Caco-2 (cell line): Measurements from ENCODE around the gene SYAP1. TPM values are rescaled to one million over a fixed set of nuclear protein-coding genes. Genes with fewer than 3 reads are reported as not detected.
"Not testable (repeated sequence)": the region's sequence is repeated elsewhere in the genome, so short reads cannot be mapped to it uniquely, and the experiment has no call there.

Source experiments
- BruUV-seq: library from RNA; stranded (reverse); fragments of 400-500 nt; replicated peaks from 2 replicates; lab custom pipeline; 2021; lab: Mats Ljungman, UMichigan
- CTCF ChIA-PET: fragments of 300-600 bp; sonication (Branson Sonifier 250); formaldehyde crosslinking; loops from one replicate; lab custom pipeline; 2022; ENCODE audit warnings: antibody characterized with exemption; lab: Charles Lee
- POLR2A ChIA-PET: fragments of 300-600 bp; sonication (Branson Sonifier 250); formaldehyde crosslinking; loops from one replicate; lab custom pipeline; 2022; ENCODE audit warnings: antibody characterized with exemption; lab: Charles Lee
- DNase-seq, 2 experiments: peaks; one replicate each; pipeline versions ENCODE4 v3.0.0 to v3.0.0-alpha.2; 2020 to 2022
- H3K27me3 ChIP-seq: replicated peaks from 2 replicates; pipeline ENCODE4 v1.6.0; 2011; ENCODE audit warnings: low read length; ENCODE audit not compliant: control insufficient read depth, insufficient read depth
- H3K36me3 ChIP-seq: 2 replicates; pipeline ENCODE4 v1.5.1; 2011; ENCODE audit warnings: low read length; ENCODE audit not compliant: control insufficient read depth, insufficient read depth
- H3K4me1 ChIP-seq: fragments of 250-450 bp; sonication (Bioruptor Pico); 2 replicates; pipeline ENCODE4 v1.5.1; 2020; ENCODE audit warnings: mild to moderate bottlenecking
- H3K4me3 ChIP-seq: 2 replicates; pipeline ENCODE4 v1.5.1; 2011; ENCODE audit warnings: low read depth, mild to moderate bottlenecking, control low read depth, low read length
- H3K9me3 ChIP-seq: fragments of 250-450 bp; sonication (Bioruptor Pico); 2 replicates; pipeline ENCODE4 v1.5.1; 2020; ENCODE audit warnings: mild to moderate bottlenecking, moderate library complexity
- H3K27ac Mint-ChIP-seq: one replicate; pipeline ENCODE4 v1.8.0; 2022; ENCODE audit warnings: mixed read lengths; ENCODE audit not compliant: unreplicated experiment
- H3K27me3 Mint-ChIP-seq: one replicate; pipeline ENCODE4 v1.8.0; 2022; ENCODE audit warnings: mixed read lengths; ENCODE audit not compliant: insufficient read depth, unreplicated experiment
- H3K36me3 Mint-ChIP-seq: one replicate; pipeline ENCODE4 v1.8.0; 2022; ENCODE audit warnings: mild to moderate bottlenecking, mixed read lengths; ENCODE audit not compliant: insufficient read depth, unreplicated experiment
- H3K4me1 Mint-ChIP-seq: one replicate; pipeline ENCODE4 v1.8.0; 2022; ENCODE audit warnings: low read depth, mixed read lengths; ENCODE audit not compliant: unreplicated experiment
- H3K4me3 Mint-ChIP-seq: one replicate; pipeline ENCODE4 v1.8.0; 2022; ENCODE audit warnings: mild to moderate bottlenecking, moderate library complexity, mixed read lengths; ENCODE audit not compliant: unreplicated experiment
- H3K9me3 Mint-ChIP-seq: one replicate; pipeline ENCODE4 v1.8.0; 2022; ENCODE audit warnings: mixed read lengths; ENCODE audit not compliant: unreplicated experiment
- CTCF ChIP-seq, 2 experiments: fragments of 200-600 bp in 1 of 2; IDR thresholded peaks; 1 replicate in 1 of 2; 2 replicates in 1 of 2; pipeline versions ENCODE4 v1.5.1 to v1.8.0; 2011 to 2022; ENCODE audit warnings: antibody characterized with exemption in 1 of 2, control low read depth in 1 of 2, inconsistent platforms in 1 of 2, low read depth in 1 of 2, low read length in 1 of 2, mild to moderate bottlenecking in 1 of 2, moderate library complexity in 1 of 2; ENCODE audit not compliant: insufficient read depth in 1 of 2, severe bottlenecking in 1 of 2, unreplicated experiment in 1 of 2
- intact Hi-C: fragments of 100-400 bp; cut with micrococcal nuclease; formaldehyde crosslinking; loops from one replicate; pipeline ENCODE4 v1.10.0; 2022; ENCODE audit not compliant: unreplicated experiment
- total RNA-seq: library from RNA; stranded (reverse); gene quantifications from 2 replicates; pipeline ENCODE4 v1.2.3, GENCODE V29; 2022

SYAP1 gene
- total RNA-seq, 1 experiment from 2014 or later, result 32.8 TPM

GRCh38 chrX:16718824-16719333 lies 533 bp upstream of the SYAP1 start:
- no peaks in the 10 kb centered on the region for H3K27me3 Mint-ChIP-seq
- POLR2A ChIA-PET, result interaction anchor here (0.6 to 2.1 kb wide), 6 partner anchors 15 to 929 kb away, joined by 3 to 32 read pairs (median 3); no protein-coding TSS in a partner anchor
- Histone ChIP-seq H3K9me3 (no peaks in the 10 kb centered on the region), H3K4me1 (no peaks in the 10 kb centered on the region), H3K36me3 (no peaks in the 10 kb centered on the region), H3K4me3 (peak overlapping the region; percentile 26), H3K27me3 (no peaks in the 10 kb centered on the region)
- intact Hi-C loops, result loop anchor here (10.0 kb wide), 1 partner anchor 864 kb away; the partner anchor contains the start of gene AP1S2
- peak overlapping the region; percentile 85 for H3K4me3 Mint-ChIP-seq
- peak overlapping the region; percentile 97 for H3K27ac Mint-ChIP-seq
- peaks cover 9% of the 10 kb centered on the region for H3K4me1 Mint-ChIP-seq
- BruUV-seq, result TSS peak; percentile 100
- no peak for DNase-seq
- H3K9me3 Mint-ChIP-seq, result no peaks in the 10 kb centered on the region
- H3K36me3 Mint-ChIP-seq, result peaks cover 15% of the 10 kb centered on the region
- no peak for TF ChIP-seq CTCF (IDR thresholded peaks at IDR 0.05; ENCODE audit: insufficient read depth in 1 of 2, low read depth in 1 of 2, low read length in 1 of 2, severe bottlenecking in 1 of 2, unreplicated experiment in 1 of 2)
- CTCF ChIA-PET, result interaction anchor here (0.7 kb wide), 1 partner anchor 25 kb away, joined by 3 read pairs; no protein-coding TSS in a partner anchor

- TF ChIP-seq CTCF (IDR thresholded peaks at IDR 0.05; ENCODE audit: insufficient read depth in 1 of 2, low read depth in 1 of 2, low read length in 1 of 2, severe bottlenecking in 1 of 2, unreplicated experiment in 1 of 2), result no peak
- H3K4me1 Mint-ChIP-seq, result peaks cover 19% of the 10 kb centered on the region
- BruUV-seq, result no TSS peak
- no peaks in the 10 kb centered on the region for H3K27me3 Mint-ChIP-seq
- no peak for DNase-seq
- H3K4me3 Mint-ChIP-seq, result no peak overlapping the region
- H3K36me3 ChIP-seq, result peaks cover 1% of the 10 kb centered on the region; the same call in 1 of the 2 replicates
- H3K9me3 ChIP-seq, result no peaks in the 10 kb centered on the region
- no peaks in the 10 kb centered on the region for H3K9me3 Mint-ChIP-seq
- H3K4me3 ChIP-seq, result no peak overlapping the region
- H3K36me3 Mint-ChIP-seq, result peaks cover 15% of the 10 kb centered on the region
- peaks cover 14% of the 10 kb centered on the region for H3K4me1 ChIP-seq
- H3K27me3 ChIP-seq, result no peaks in the 10 kb centered on the region
- H3K27ac Mint-ChIP-seq, result no peak overlapping the region
- ChIA-PET POLR2A (interaction anchor here (1.0 kb wide), 1 partner anchor 10 kb away, joined by 3 read pairs; the partner anchor contains the start of gene CTPS2), CTCF (no interaction called here)
- intact Hi-C loops, result no loop called here
Measured at GRCh38 chrX:16722481-16722880, 3.1 kb downstream of the SYAP1 start.

GRCh38 chrX:16725072-16725471 lies 5.7 kb downstream of the SYAP1 start:
- no peak for TF ChIP-seq CTCF (IDR thresholded peaks at IDR 0.05; ENCODE audit: insufficient read depth in 1 of 2, low read depth in 1 of 2, low read length in 1 of 2, severe bottlenecking in 1 of 2, unreplicated experiment in 1 of 2)
- DNase-seq, result no peak
- Mint-ChIP-seq H3K27me3 (no peaks in the 10 kb centered on the region), H3K27ac (no peak overlapping the region), H3K36me3 (peaks cover 11% of the 10 kb centered on the region), H3K9me3 (no peaks in the 10 kb centered on the region), H3K4me1 (peaks cover 19% of the 10 kb centered on the region), H3K4me3 (no peak overlapping the region)
- BruUV-seq, result no TSS peak
- no peaks in the 10 kb centered on the region for H3K27me3 ChIP-seq
- ChIA-PET POLR2A (no interaction called here), CTCF (no interaction called here)
- no peaks in the 10 kb centered on the region for H3K9me3 ChIP-seq
- no peak overlapping the region for H3K4me3 ChIP-seq
- intact Hi-C loops, result no loop called here
- H3K4me1 ChIP-seq, result peaks cover 14% of the 10 kb centered on the region
- H3K36me3 ChIP-seq, result peaks cover 1% of the 10 kb centered on the region; the same call in 1 of the 2 replicates

- H3K27me3 Mint-ChIP-seq, H3K9me3 Mint-ChIP-seq, H3K4me3 ChIP-seq, H3K9me3 ChIP-seq, H3K27ac Mint-ChIP-seq, BruUV-seq, CTCF ChIA-PET, intact Hi-C loops, H3K36me3 ChIP-seq, H3K27me3 ChIP-seq, POLR2A ChIA-PET, DNase-seq: not testable (repeated sequence)
- H3K4me1 ChIP-seq, result peaks cover 14% of the 10 kb centered on the region
- Mint-ChIP-seq H3K36me3 (peaks cover 11% of the 10 kb centered on the region), H3K4me3 (peak overlapping the region; percentile 40), H3K4me1 (peaks cover 19% of the 10 kb centered on the region)
Measured at GRCh38 chrX:16726347-16726988, 7.1 kb downstream of the SYAP1 start.
